NCI-H748 (cell line): Measurements from ENCODE around the gene NOL6.
"Not testable (repeated sequence)": the region's sequence is repeated elsewhere in the genome, so short reads cannot be mapped to it uniquely, and the experiment has no call there.

Experiments
- DNase-seq: peaks from one replicate; lab custom pipeline; 2025; ENCODE audit not compliant: unreplicated experiment; lab: John Stamatoyannopoulos, UW

Gene NOL6

GRCh38 chr9:33472881-33473615 lies 676 bp downstream of the NOL6 start:
- DNase-seq: no peak

- no peak for DNase-seq
Observed at GRCh38 chr9:33472171-33472880, 1.4 kb downstream of the NOL6 start.

- no peak for DNase-seq
Observed at GRCh38 chr9:33471361-33471760, 2.4 kb downstream of the NOL6 start.

GRCh38 chr9:33469891-33470290 lies 3.8 kb downstream of the NOL6 start:
- no peak for DNase-seq

GRCh38 chr9:33468797-33469621 lies 4.7 kb downstream of the NOL6 start:
- DNase-seq: no peak

GRCh38 chr9:33468215-33468730 lies 5.5 kb downstream of the NOL6 start:
- DNase-seq: no peak

GRCh38 chr9:33467526-33467925 lies 6.2 kb downstream of the NOL6 start:
- no peak for DNase-seq

GRCh38 chr9:33466565-33467495 lies 6.9 kb downstream of the NOL6 start:
- peak; percentile 43 for DNase-seq

GRCh38 chr9:33465596-33466564 lies 7.8 kb downstream of the NOL6 start:
- DNase-seq: no peak

- DNase-seq: no peak
Observed at GRCh38 chr9:33465096-33465495, 8.6 kb downstream of the NOL6 start.

GRCh38 chr9:33464045-33464636 lies 9.6 kb downstream of the NOL6 start:
- DNase-seq: no peak

- no peak for DNase-seq
Observed at GRCh38 chr9:33463151-33463550, 10.6 kb downstream of the NOL6 start.

- DNase-seq: no peak
Observed at GRCh38 chr9:33461492-33461891, 12.2 kb downstream of the NOL6 start.

GRCh38 chr9:33460854-33461253 lies 12.9 kb downstream of the NOL6 start:
- DNase-seq: no peak

GRCh38 chr9:33459115-33459514 lies 14.6 kb downstream of the NOL6 start:
- DNase-seq: no peak

GRCh38 chr9:33458444-33458843 lies 15.3 kb downstream of the NOL6 start:
- no peak for DNase-seq

GRCh38 chr9:33455945-33456344 lies 17.8 kb downstream of the NOL6 start:
- no peak for DNase-seq

GRCh38 chr9:33455456-33455855 lies 18.3 kb downstream of the NOL6 start:
- DNase-seq: not testable (repeated sequence)

- DNase-seq: not testable (repeated sequence)
Observed at GRCh38 chr9:33454661-33455026, 19.1 kb downstream of the NOL6 start.
